Testis (tissue), 3 donors: ENCODE results near the gene MOV10. TPM values are rescaled to one million over a fixed set of nuclear protein-coding genes. Genes with fewer than 3 reads are reported as not detected.
A peak's percentile ranks its signal among the peaks of the same experiment; 100 is the strongest.

Source experiments
- DNase-seq: peaks from one replicate; pipeline ENCODE4 v3.0.0-alpha.2; 2019
- H3K27ac ChIP-seq, 2 donors: fragments of 200-600 bp; sonication (generic); one replicate each; pipeline ENCODE4 v1.5.1; 2019
- H3K27me3 ChIP-seq: fragments of 200-600 bp; sonication (generic); one replicate; pipeline ENCODE4 v1.5.1; 2019
- H3K36me3 ChIP-seq: fragments of 200-600 bp; sonication (generic); one replicate; pipeline ENCODE4 v1.5.1; 2017; ENCODE audit warnings: low read depth; ENCODE audit errors: missing control alignments
- H3K4me1 ChIP-seq: fragments of 200-600 bp; sonication (generic); one replicate; pipeline ENCODE4 v1.5.1; 2019
- H3K4me3 ChIP-seq, 2 donors: fragments of 200-600 bp; sonication (generic); one replicate each; pipeline ENCODE4 v1.5.1; 2017 to 2019
- H3K9me3 ChIP-seq: fragments of 200-600 bp; sonication (generic); one replicate; pipeline ENCODE4 v1.5.1; 2017
- CTCF ChIP-seq, 3 experiments: fragments of 450-650 bp in 2 of 3; fragments of 200-600 bp in 1 of 3; sonication (generic) in 1 of 3; IDR thresholded peaks; one replicate each; pipeline ENCODE4 v1.5.1; 2016 to 2019; ENCODE audit warnings: antibody characterized with exemption in 3 of 3, mild to moderate bottlenecking in 2 of 3, moderate library complexity in 1 of 3
- POLR2A ChIP-seq: fragments of 450-650 bp; IDR thresholded peaks from one replicate; pipeline ENCODE4 v1.6.1; 2017; ENCODE audit warnings: antibody characterized with exemption, mild to moderate bottlenecking, moderate library complexity
- WGBS, 2 donors: methylation state at CpG; one replicate each; pipeline ENCODE4 v1.1.5; 2018; 5-methylcytosine and 5-hydroxymethylcytosine counted together
- intact Hi-C: fragments of 100-400 bp; cut with DNase I; formaldehyde crosslinking; loops from one replicate; pipeline ENCODE4 v1.15.1; 2023; ENCODE audit warnings: low total_unique reads
- polyA plus RNA-seq: library from polyadenylated mRNA; stranded (reverse); fragments of 350-450 nt; fragmentation: Illumina TruSeq; extraction: RNeasy Lipid Tissue Mini Kit (QIAGEN cat#74804); gene quantifications from one replicate; pipeline ENCODE4 v1.2.3, GENCODE V29; 2014; ENCODE audit warnings: low read depth, low replicate concordance; ENCODE audit not compliant: insufficient read depth
- total RNA-seq, 2 donors: library from RNA; depleted of rRNA; stranded (reverse); fragments of >200 nt; gene quantifications; one replicate each; pipeline ENCODE4 v1.2.3, GENCODE V29; 2016

Gene MOV10
- total and polyA plus RNA-seq, 3 donors from 2014 or later, result 137 to 245 (median 240) TPM

GRCh38 chr1:112677501-112677900 lies 3.0 kb downstream of the MOV10 start:
- DNase-seq, result no peak
- H3K4me1 ChIP-seq, result peaks cover 34% of the 10 kb centered on the region
- H3K4me3 ChIP-seq, result no peak overlapping the region
- intact Hi-C loops, result no loop called here
- no peaks in the 10 kb centered on the region for H3K9me3 ChIP-seq
- no peaks in the 10 kb centered on the region for H3K27me3 ChIP-seq
- H3K27ac ChIP-seq, result no peak overlapping the region
- TF ChIP-seq POLR2A (no peak), CTCF (IDR thresholded peaks at IDR 0.05) (no peak)
- no peaks in the 10 kb centered on the region for H3K36me3 ChIP-seq
- WGBS, 2 donors, result 90 to 94% methylated on average over 4 of the region's 4 CpGs

- Histone ChIP-seq H3K27me3 (no peaks in the 10 kb centered on the region), H3K36me3 (no peaks in the 10 kb centered on the region), H3K4me1 (peaks cover 23% of the 10 kb centered on the region), H3K27ac (peak overlapping the region in 1 of 2 donors; percentile 44), H3K4me3 (no peak overlapping the region), H3K9me3 (no peaks in the 10 kb centered on the region)
- DNase-seq, result no peak
- TF ChIP-seq POLR2A, result no peak
- no peak for TF ChIP-seq CTCF (IDR thresholded peaks at IDR 0.05)
- 64 to 76% methylated on average over 3 of the region's 3 CpGs for WGBS, 2 donors
- intact Hi-C loops, result no loop called here
Observed at GRCh38 chr1:112678605-112679004, 4.1 kb downstream of the MOV10 start.

GRCh38 chr1:112685913-112686312 lies 11.5 kb downstream of the MOV10 start:
- intact Hi-C loops, result no loop called here
- WGBS, 2 donors, result 83 to 91% methylated on average over 5 of the region's 5 CpGs
- Histone ChIP-seq H3K4me3 (no peak overlapping the region), H3K36me3 (no peaks in the 10 kb centered on the region), H3K4me1 (peaks cover 12% of the 10 kb centered on the region), H3K27me3 (no peaks in the 10 kb centered on the region), H3K9me3 (no peaks in the 10 kb centered on the region), H3K27ac (no peak overlapping the region)
- no peak for TF ChIP-seq CTCF (IDR thresholded peaks at IDR 0.05)
- TF ChIP-seq POLR2A, result no peak
- no peak for DNase-seq

GRCh38 chr1:112686417-112686816 lies 12.0 kb downstream of the MOV10 start:
- no peaks in the 10 kb centered on the region for H3K36me3 ChIP-seq
- 51 to 69% methylated on average over 3 of the region's 3 CpGs for WGBS, 2 donors
- no peak overlapping the region for H3K27ac ChIP-seq
- peaks cover 12% of the 10 kb centered on the region for H3K4me1 ChIP-seq
- no peaks in the 10 kb centered on the region for H3K9me3 ChIP-seq
- no peaks in the 10 kb centered on the region for H3K27me3 ChIP-seq
- no peak for DNase-seq
- intact Hi-C loops, result no loop called here
- no peak for TF ChIP-seq CTCF (IDR thresholded peaks at IDR 0.05)
- TF ChIP-seq POLR2A, result no peak
- no peak overlapping the region for H3K4me3 ChIP-seq

GRCh38 chr1:112686835-112687234 lies 12.4 kb downstream of the MOV10 start:
- no peak overlapping the region for H3K27ac ChIP-seq

More at GRCh38 chr1:112686835-112687234, 12.4 kb downstream of the MOV10 start:
- intact Hi-C loops, result no loop called here
- DNase-seq, result no peak
- Histone ChIP-seq H3K4me1 (peaks cover 12% of the 10 kb centered on the region), H3K27me3 (no peaks in the 10 kb centered on the region), H3K9me3 (no peaks in the 10 kb centered on the region), H3K4me3 (no peak overlapping the region), H3K36me3 (no peaks in the 10 kb centered on the region)
- TF ChIP-seq POLR2A (no peak), CTCF (IDR thresholded peaks at IDR 0.05) (no peak)
- WGBS, 2 donors, result 84 to 89% methylated on average over 4 of the region's 4 CpGs
